BLaER1 (cell line): Measurements from ENCODE around the gene ITGA2B.
A peak's percentile ranks its signal among the peaks of the same experiment; 100 is the strongest.
"Not testable (repeated sequence)": the region's sequence is repeated elsewhere in the genome, so short reads cannot be mapped to it uniquely, and the experiment has no call there.

Experiments used
- H3K27ac ChIP-seq: shearing (Covaris generic); formaldehyde crosslinking; 2 replicates; pipeline ENCODE4 v1.8.1; 2022
- H3K27me3 ChIP-seq: shearing (Covaris generic); formaldehyde crosslinking; 2 replicates; pipeline ENCODE4 v1.8.1; 2022
- H3K36me3 ChIP-seq: shearing (Covaris generic); formaldehyde crosslinking; 2 replicates; pipeline ENCODE4 v1.8.1; 2022
- H3K4me1 ChIP-seq: shearing (Covaris generic); formaldehyde crosslinking; 2 replicates; pipeline ENCODE4 v1.8.1; 2022
- H3K4me2 ChIP-seq: shearing (Covaris generic); formaldehyde crosslinking; 2 replicates; pipeline ENCODE4 v1.8.1; 2022
- H3K4me3 ChIP-seq: shearing (Covaris generic); formaldehyde crosslinking; 2 replicates; pipeline ENCODE4 v1.8.1; 2022
- H3K9ac ChIP-seq: shearing (Covaris generic); formaldehyde crosslinking; 2 replicates; pipeline ENCODE4 v1.8.1; 2022
- H3K9me3 ChIP-seq: shearing (Covaris generic); formaldehyde crosslinking; 2 replicates; pipeline ENCODE4 v1.8.1; 2022
- H4K20me1 ChIP-seq: shearing (Covaris generic); formaldehyde crosslinking; 2 replicates; pipeline ENCODE4 v1.8.1; 2022
- Cebpa-rat ChIP-seq: shearing (Covaris generic); IDR thresholded peaks from 2 replicates; pipeline ENCODE4 v1.8.1; 2022

ITGA2B gene

DNA sequence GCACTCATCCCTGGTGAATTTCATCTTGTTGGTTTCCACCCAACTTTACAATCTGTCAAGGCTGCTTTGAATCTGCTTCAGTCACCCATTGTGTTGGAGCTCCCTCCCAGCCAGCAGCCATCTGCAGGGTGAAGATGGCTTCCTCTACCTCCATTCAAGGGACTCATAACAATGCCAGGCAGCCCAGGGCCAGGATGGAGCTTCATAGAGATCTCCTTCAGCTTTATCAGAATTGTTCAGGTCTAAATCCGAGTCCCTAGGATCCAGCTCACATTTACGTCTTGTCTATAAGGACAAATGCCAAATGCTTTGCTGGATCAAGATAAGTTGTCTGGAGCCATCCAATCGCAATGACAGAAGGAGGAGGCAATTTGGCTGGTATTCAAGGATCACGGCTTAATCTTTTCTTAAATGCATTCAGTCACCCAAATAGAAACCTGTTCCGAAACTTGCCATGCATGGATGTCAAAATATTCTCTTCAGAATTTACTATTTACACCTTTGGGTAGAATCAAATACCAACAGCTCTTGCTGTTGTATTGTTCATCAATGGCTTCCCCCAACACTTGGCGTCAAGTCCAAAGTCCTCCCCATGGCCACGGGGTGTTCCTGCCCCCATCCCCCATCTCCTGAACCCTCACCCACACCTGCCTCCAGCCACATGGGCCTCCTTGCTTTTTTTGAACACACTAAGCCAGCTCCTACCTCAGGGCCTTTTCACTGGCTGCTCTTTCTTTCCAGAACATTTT lies 22.0 kb downstream of the ITGA2B start:
- Histone ChIP-seq H4K20me1 (peaks cover 2% of the 10 kb centered on the region), H3K9ac (no peak overlapping the region), H3K27ac (no peak overlapping the region), H3K27me3 (no peaks in the 10 kb centered on the region), H3K9me3 (no peaks in the 10 kb centered on the region), H3K36me3 (no peaks in the 10 kb centered on the region), H3K4me1 (peaks cover 5% of the 10 kb centered on the region), H3K4me3 (no peak overlapping the region), H3K4me2 (no peak overlapping the region)
- no peak for TF ChIP-seq Cebpa-rat

DNA sequence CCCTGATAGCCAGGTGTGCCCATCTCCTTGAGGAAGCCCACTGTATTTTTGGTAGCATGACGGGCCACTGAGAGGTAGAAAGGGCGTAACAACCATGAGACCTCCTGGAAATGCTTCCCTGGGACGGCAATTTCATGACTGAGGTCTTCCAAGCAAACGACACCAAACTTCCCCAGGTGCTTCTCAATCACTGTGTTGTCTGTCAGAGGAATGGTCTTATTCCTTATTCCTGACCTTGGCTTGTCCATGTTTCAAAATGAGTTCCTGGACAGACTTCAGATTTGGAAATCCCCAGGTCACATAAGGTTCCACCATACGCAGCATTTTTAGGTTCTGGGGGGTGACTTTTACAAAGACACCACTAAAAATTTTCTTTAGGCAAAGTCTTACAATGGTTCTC lies 24.4 kb downstream of the ITGA2B start:
- H4K20me1 ChIP-seq, result peaks cover 25% of the 10 kb centered on the region
- H3K4me3 ChIP-seq, H3K9ac ChIP-seq, H3K27me3 ChIP-seq, H3K9me3 ChIP-seq, H3K36me3 ChIP-seq, H3K27ac ChIP-seq, H3K4me2 ChIP-seq: not testable (repeated sequence)
- peaks cover 28% of the 10 kb centered on the region for H3K4me1 ChIP-seq

DNA sequence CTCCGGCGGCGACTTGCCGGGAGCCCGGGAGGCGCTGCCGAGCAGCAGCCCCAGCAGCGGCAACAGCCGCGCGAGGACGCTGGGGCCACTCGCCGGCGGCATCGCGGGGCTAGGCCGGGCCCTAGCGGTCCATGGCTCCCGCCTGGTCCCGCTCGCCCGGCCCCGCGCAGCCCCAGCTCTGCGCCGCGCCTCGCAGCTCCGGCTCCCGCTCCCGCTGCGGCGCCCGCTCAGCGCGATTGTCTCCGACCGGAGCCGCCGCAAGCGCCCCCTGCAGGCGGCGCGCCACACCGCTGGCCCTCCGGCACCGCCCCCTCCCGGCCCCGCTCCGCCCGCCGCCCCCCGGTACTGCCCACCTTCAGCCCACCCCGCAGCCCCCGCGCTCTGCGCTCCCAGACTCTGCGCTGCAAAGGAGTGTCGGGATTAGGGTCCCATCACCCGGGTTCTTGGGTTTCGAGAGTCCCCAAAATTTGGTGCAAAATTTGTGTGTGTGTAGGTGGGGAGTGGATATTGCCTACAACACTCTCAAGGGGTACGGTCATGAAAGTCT lies 25.8 kb downstream of the ITGA2B start, which contains the start of gene FAM171A2:
FAM171A2 (minus strand) TSS at position 241 of the 547 bp plus-strand sequence; CDS start at position 102, 139 bp downstream.
- Histone ChIP-seq H3K9me3 (no peaks in the 10 kb centered on the region), H3K27ac (peak within 1 kb of the TSS; percentile 86), H3K4me3 (peak within 1 kb of the TSS; percentile 92), H3K36me3 (0 out of 2 replicates have a peak, but pooled peaks cover 6% of the 10 kb centered on the region), H3K4me2 (peak within 1 kb of the TSS; percentile 88), H4K20me1 (peaks cover 37% of the 10 kb centered on the region), H3K9ac (peak within 1 kb of the TSS; percentile 91), H3K27me3 (no peaks in the 10 kb centered on the region), H3K4me1 (peaks cover 39% of the 10 kb centered on the region)
- no peak for TF ChIP-seq Cebpa-rat

DNA sequence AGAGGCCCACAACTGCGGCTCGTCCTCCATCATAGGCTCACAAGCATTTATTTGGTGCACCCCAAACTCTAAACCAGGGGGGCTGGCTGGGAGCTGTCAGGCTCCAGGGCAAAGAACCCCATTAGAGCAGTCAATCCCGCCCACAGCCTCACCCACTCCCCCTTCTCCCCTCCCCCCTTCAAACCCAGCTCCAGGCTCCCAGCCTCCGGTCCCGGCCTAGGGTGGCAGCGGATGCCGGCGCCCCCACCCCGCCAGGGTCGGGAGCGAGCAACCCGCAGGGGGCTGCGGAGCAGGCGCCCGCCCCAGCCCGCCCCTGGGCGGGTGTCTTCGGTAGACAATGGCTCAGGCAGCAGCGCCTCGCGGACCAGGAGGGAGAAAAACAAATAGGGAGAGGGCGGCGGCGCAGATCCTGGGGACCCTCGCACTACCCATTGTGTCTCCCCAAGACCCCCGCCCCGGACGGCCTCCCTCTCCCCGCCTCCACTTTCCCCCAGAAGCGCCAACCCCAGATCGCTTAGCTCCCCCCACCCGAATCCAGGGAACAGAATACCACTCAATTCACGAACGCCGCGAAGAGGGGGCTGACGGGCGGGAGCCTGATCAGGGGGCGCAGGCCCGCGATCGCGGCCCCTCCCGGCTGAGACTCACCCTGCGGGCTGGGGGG lies 26.4 kb downstream of the ITGA2B start:
- TF ChIP-seq Cebpa-rat, result no peak
- Histone ChIP-seq H4K20me1 (peaks cover 43% of the 10 kb centered on the region), H3K36me3 (0 out of 2 replicates have a peak, but pooled peaks cover 10% of the 10 kb centered on the region), H3K9ac (peak overlapping the region; percentile 91), H3K4me2 (peak overlapping the region; percentile 88), H3K27me3 (no peaks in the 10 kb centered on the region), H3K4me3 (peak overlapping the region; percentile 92), H3K4me1 (peaks cover 45% of the 10 kb centered on the region), H3K9me3 (no peaks in the 10 kb centered on the region), H3K27ac (peak overlapping the region; percentile 86)

DNA sequence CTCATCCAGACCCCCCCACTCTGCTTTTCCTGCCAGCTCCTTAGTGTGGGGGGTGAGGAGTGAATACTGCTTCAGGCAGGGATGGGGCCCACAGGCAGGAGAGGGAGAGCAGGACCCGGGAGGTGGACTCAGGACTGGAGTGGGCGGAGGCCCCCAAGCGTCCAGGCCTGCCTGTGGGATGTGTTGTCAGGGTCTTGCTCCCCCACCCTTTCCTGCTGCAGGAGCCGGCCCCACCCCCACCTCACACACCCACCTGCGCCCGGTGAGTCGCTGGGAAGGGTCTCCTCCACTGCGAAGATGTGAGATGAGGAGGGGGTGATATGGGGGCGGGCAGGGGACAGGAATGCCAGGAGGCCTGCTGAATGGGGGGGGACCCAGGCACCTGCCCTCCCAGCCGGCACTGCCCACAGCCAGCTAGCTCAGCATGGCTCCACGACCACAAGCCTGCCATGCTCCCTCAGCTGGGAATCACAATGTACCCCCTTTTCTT lies 26.9 kb downstream of the ITGA2B start:
- Histone ChIP-seq H3K4me2 (peak overlapping the region; percentile 88), H3K4me1 (peaks cover 46% of the 10 kb centered on the region), H3K9ac (peak overlapping the region; percentile 91), H4K20me1 (peaks cover 48% of the 10 kb centered on the region), H3K27me3 (no peaks in the 10 kb centered on the region), H3K36me3 (0 out of 2 replicates have a peak, but pooled peaks cover 14% of the 10 kb centered on the region), H3K9me3 (no peaks in the 10 kb centered on the region), H3K27ac (peak overlapping the region; percentile 86; the same call in 1 of the 2 replicates), H3K4me3 (peak overlapping the region; percentile 92)
- TF ChIP-seq Cebpa-rat, result no peak

DNA sequence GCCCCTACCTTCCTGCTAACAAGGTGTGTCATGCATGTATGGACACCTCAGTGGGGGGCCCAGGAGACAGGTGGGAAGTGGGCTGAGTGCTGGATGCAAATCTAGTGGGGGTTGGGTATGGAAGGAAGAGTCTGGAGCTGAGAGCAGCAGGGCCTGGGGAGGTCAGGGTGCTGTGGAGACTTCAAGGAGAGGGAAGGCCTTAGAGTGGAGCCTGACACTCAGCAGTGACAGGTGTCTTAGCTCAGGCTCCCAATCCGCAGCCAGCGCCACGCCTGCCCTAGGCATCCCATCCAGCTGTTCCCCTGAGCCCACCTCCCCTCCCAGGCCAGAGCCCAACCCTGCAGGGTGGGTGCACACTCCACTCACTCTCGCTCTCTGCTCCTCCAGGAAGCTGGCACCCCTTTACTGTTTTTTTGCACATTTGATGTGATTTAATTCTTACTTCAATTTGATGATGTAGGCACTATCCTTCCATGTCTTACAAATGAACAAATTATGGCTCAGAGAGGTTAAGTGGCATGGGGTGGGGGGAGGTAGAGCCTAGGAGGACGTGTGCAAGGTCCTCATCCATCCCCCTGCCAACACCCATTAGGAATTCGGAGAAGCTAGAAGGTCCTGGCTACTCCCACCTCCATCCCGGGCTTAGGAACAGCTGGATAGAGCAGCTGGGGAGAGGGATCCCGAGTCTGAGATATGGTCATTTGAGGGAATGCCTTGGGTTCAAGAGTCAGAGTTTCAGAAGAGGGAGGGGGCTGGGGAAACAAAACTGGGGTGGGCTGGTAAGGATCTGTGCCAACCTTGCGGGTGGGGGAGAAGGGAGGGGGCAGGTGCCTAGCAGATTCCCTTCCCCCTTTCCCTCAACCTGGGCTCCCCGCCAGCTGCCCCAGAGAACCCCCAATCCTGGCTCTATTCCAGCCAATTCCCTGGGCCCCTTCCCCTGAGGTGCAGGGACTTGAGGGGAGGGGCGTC lies 27.9 kb downstream of the ITGA2B start:
- H3K27ac ChIP-seq, result 0 out of 2 replicates have a peak overlapping the region, but pooled peaks have one; percentile 18
- no peaks in the 10 kb centered on the region for H3K27me3 ChIP-seq
- H3K4me2 ChIP-seq, result peak overlapping the region; percentile 88
- peak overlapping the region; percentile 92; the same call in 1 of the 2 replicates for H3K4me3 ChIP-seq
- H3K36me3 ChIP-seq, result 0 out of 2 replicates have a peak, but pooled peaks cover 14% of the 10 kb centered on the region
- H3K9me3 ChIP-seq, result no peaks in the 10 kb centered on the region
- TF ChIP-seq Cebpa-rat, result no peak
- H3K4me1 ChIP-seq, result peaks cover 46% of the 10 kb centered on the region
- peak overlapping the region; percentile 31; the same call in 1 of the 2 replicates for H3K9ac ChIP-seq
- peaks cover 49% of the 10 kb centered on the region for H4K20me1 ChIP-seq

DNA sequence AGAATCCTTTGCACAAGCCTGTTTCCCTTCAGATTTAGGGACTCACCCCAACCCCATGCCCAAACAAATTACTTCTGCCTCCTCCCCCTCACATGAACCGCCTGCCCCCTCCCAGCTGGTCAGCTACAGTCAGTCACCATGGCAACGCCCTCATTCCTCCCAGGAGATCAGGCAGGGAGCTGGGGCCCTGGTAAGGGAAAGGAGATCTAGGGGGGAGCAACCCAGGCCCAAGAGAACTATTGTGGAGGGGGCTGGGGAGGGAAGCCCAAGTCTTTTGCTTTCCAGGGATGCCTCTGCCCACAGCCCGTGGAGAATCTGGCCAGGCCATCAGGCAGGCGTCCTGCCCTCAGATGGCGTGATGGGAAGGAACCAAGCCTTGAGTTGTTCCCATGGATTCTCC lies 28.6 kb downstream of the ITGA2B start:
- Histone ChIP-seq H3K9ac (peak overlapping the region; percentile 31; the same call in 1 of the 2 replicates), H3K4me2 (peak overlapping the region; percentile 88), H3K4me3 (peak overlapping the region; percentile 13; the same call in 1 of the 2 replicates), H4K20me1 (peaks cover 56% of the 10 kb centered on the region), H3K4me1 (peaks cover 47% of the 10 kb centered on the region), H3K27me3 (no peaks in the 10 kb centered on the region), H3K36me3 (peaks cover 21% of the 10 kb centered on the region; the same call in 1 of the 2 replicates), H3K27ac (no peak overlapping the region), H3K9me3 (no peaks in the 10 kb centered on the region)
- TF ChIP-seq Cebpa-rat, result no peak

DNA sequence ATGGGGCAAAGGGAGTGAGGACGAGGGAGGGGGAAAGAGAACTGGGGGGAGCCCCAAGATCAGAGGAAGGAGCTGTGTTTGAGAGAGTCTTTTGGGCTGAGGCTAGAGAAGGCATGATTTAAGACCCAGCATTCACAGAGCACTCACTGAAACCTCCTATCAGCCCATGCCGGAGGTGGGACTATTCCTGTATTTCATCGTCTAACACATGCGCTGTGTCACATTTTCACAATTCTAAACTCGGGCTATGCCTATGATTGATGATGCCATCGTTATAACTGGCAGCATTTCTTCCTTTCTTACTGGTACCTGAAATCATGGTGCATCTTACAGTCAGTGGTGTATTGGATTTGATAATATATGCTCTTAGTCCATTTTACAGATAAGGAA lies 29.3 kb downstream of the ITGA2B start:
- no peaks in the 10 kb centered on the region for H3K9me3 ChIP-seq
- no peaks in the 10 kb centered on the region; the same call in 1 of the 2 replicates for H3K27me3 ChIP-seq
- no peak overlapping the region for H3K4me2 ChIP-seq
- no peak for TF ChIP-seq Cebpa-rat
- peaks cover 54% of the 10 kb centered on the region for H3K4me1 ChIP-seq
- no peak overlapping the region for H3K27ac ChIP-seq
- peaks cover 63% of the 10 kb centered on the region for H4K20me1 ChIP-seq
- peaks cover 26% of the 10 kb centered on the region; the same call in 1 of the 2 replicates for H3K36me3 ChIP-seq
- no peak overlapping the region for H3K9ac ChIP-seq
- H3K4me3 ChIP-seq, result no peak overlapping the region
